Spleen (tissue), 11 donors: ENCODE measurements around the gene DQX1. TPM values are rescaled to one million over a fixed set of nuclear protein-coding genes. Genes with fewer than 3 reads are reported as not detected.

Experiments
- DNase-seq: peaks from one replicate; pipeline ENCODE4 v3.0.0-alpha.2; 2020
- H3K27ac ChIP-seq, 8 donors: fragments of 200-600 bp; sonication (generic) in 7 of 8; 1 replicate in 4 of 8; 2 replicates in 4 of 8; pipeline versions ENCODE4 v1.5.0 to v1.8.0; 2016 to 2021; ENCODE audit warnings: inconsistent platforms in 4 of 8, mild to moderate bottlenecking in 4 of 8, moderate library complexity in 1 of 8
- H3K27me3 ChIP-seq, 7 donors: fragments of 200-600 bp; sonication (generic) in 6 of 7; replicated peaks in 1 of 7; 1 replicate in 4 of 7; 2 replicates in 3 of 7; pipeline versions ENCODE4 v1.5.0 to v1.8.0; 2016 to 2021; ENCODE audit warnings: inconsistent platforms in 3 of 7, mild to moderate bottlenecking in 1 of 7
- H3K36me3 ChIP-seq, 6 donors: fragments of 200-600 bp; sonication (generic) in 5 of 6; 1 replicate in 4 of 6; 2 replicates in 2 of 6; pipeline versions ENCODE4 v1.5.0 to v1.8.0; 2016 to 2021; ENCODE audit warnings: inconsistent platforms in 2 of 6
- H3K4me1 ChIP-seq, 6 donors: fragments of 200-600 bp; sonication (generic) in 5 of 6; 1 replicate in 3 of 6; 2 replicates in 3 of 6; pipeline versions ENCODE4 v1.5.0 to v1.8.0; 2016 to 2021; ENCODE audit warnings: inconsistent platforms in 3 of 6
- H3K4me3 ChIP-seq, 8 donors: fragments of 200-600 bp; sonication (generic) in 7 of 8; 1 replicate in 4 of 8; 2 replicates in 4 of 8; pipeline versions ENCODE4 v1.5.0 to v1.8.0; 2016 to 2021; ENCODE audit warnings: inconsistent platforms in 4 of 8, mild to moderate bottlenecking in 4 of 8, moderate library complexity in 2 of 8
- H3K9me3 ChIP-seq, 8 donors: fragments of 200-600 bp; sonication (generic) in 7 of 8; 1 replicate in 4 of 8; 2 replicates in 4 of 8; pipeline versions ENCODE4 v1.5.0 to v1.8.0; 2016 to 2021; ENCODE audit warnings: inconsistent platforms in 4 of 8
- POLR2A ChIP-seq, 3 donors: fragments of 450-650 bp; IDR thresholded peaks; one replicate each; pipeline ENCODE4 v1.5.1; 2017; ENCODE audit warnings: antibody characterized with exemption in 3 of 3, mild to moderate bottlenecking in 1 of 3
- POLR2AphosphoS5 ChIP-seq, 3 donors: sonication (generic); formaldehyde crosslinking; IDR thresholded peaks; one replicate each; pipeline ENCODE4 v1.5.1; 2017; ENCODE audit warnings: antibody characterized with exemption in 3 of 3
- WGBS, 5 donors: extraction: QIAGEN DNeasy Blood & Tissue Kit in 3 of 5; methylation state at CpG; one replicate each; pipeline versions ENCODE4 v1.1.5 to v1.1.7; 2013 to 2018; 5-methylcytosine and 5-hydroxymethylcytosine counted together
- intact Hi-C: fragments of 100-400 bp; cut with DNase I; formaldehyde crosslinking; loops from one replicate; pipeline ENCODE4 v1.15.0; 2023; ENCODE audit warnings: low total_unique reads
- polyA plus RNA-seq, 3 donors: library from polyadenylated mRNA; stranded (reverse); fragments of 200-250 nt; gene quantifications; one replicate each; pipeline ENCODE4 v1.2.1, GENCODE V29; 2013
- total RNA-seq, 7 donors: library from RNA; depleted of rRNA in 3 of 7; stranded (reverse); fragments of >200 nt in 3 of 7; fragmentation: NEBNext Ultra II Directional in 4 of 7; extraction: Animal tissue kit (Norgen Biotek cat#: 25700) in 4 of 7; gene quantifications; one replicate each; pipeline versions ENCODE4 v1.1.0 to v1.2.1, GENCODE V29; 2016 to 2021
- TF ChIP-seq, protein P1 (sequence below), 11 experiments: fragments of 200-600 bp in 7 of 11; fragments of 450-650 bp in 4 of 11; sonication (generic) in 4 of 11; IDR thresholded peaks in 8 of 11; conservative IDR thresholded peaks in 3 of 11; 1 replicate in 7 of 11; 2 replicates in 4 of 11; pipeline versions ENCODE4 v1.4.0 to v1.8.0; 2016 to 2021; ENCODE audit warnings: antibody characterized with exemption in 11 of 11, inconsistent platforms in 4 of 11, mild to moderate bottlenecking in 1 of 11
- donor health status: healthy with polysubstance abuse.
- donor health status: DM: no; HTN: no; CAD: no; lungs with moderate emphysema.
- donor health status: DM: no; HTN: no; CAD: no.
- donor health status: Bipolar disorder and iron deficiency.
- donor health status: healthy.
- donor health status: DM: no; HTN: no; CAD: no.
- donor health status: DM: yes; HTN: yes; CAD: no.

Gene DQX1
- total and polyA plus RNA-seq, 10 donors: 0.09 to 0.52 (median 0.31) TPM; not detected in 2

DNA sequence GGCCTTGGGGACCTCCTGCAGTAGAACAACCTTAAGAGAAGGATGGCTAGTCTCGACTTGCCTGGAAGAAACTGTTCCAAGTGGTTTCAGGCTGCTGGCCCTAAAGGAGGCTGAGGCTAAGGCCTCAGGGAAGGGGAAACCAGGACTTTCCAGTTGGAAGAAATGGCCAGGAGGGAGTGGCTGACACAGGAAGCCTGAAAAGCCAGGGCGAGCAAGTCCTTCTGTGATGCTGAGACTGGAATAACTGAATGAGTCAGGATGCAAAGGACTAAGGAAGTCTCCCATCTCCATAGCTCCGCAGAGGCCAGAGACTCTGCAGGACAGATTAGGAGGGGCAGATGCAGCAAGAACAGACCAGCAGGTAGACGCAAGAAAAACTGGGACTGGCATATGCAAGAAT is 11.1 kb upstream of the DQX1 start:
- WGBS, 5 donors: 74 to 82% (median 79%) methylated on average over 4 of the region's 4 CpGs
- TF ChIP-seq POLR2AphosphoS5 (IDR thresholded peaks at IDR 0.05): no peak
- H3K9me3 ChIP-seq: no peaks in the 10 kb centered on the region
- intact Hi-C loops: no loop called here
- no peaks in the 10 kb centered on the region for H3K27me3 ChIP-seq
- peaks cover 0 to 25% (median 12%) of the 10 kb centered on the region in 6 donors for H3K36me3 ChIP-seq
- no peak overlapping the region for H3K27ac ChIP-seq
- H3K4me3 ChIP-seq: no peak overlapping the region
- no peak for DNase-seq
- peaks cover 0 to 33% (median 4%) of the 10 kb centered on the region in 6 donors for H3K4me1 ChIP-seq

DNA sequence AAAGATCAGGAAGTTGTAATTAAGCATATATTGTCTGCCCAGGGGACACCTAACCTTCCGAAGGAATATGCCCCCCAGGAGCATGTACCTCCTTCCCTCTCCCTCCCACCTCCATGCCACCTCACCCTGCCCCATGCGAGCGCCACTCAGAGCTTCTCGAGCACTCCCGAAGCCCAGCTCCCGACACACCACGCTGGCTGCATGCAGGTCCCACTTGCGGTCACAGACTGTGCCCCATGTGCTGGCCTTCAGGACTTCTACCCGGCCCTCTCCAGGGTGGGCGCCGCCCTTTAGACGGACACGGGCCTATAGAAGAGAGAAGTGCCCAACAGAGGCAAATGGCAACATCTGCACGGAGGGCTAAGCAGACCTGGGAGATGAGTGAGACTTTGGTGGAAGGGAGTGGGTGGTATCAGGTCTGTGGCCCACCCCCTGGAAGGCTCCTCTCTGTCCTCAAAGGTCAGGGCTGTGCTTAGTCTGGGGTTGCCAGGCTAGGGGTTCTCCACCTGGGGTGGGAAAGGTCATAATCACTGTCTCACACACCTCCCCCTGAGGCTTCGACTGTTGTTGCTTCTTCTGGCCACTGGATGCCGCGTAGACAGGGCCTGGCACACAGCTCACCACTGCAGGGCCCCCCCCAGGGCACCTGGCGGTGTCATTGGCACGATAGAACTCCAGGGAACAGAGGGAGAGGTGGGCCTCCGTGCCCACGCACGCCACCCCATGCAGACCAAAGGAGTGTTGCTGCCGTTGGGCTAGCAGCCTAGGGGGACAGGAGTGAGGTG is 10.3 kb upstream of the DQX1 start:
- no peaks in the 10 kb centered on the region for H3K27me3 ChIP-seq
- peak; percentile 71 for DNase-seq
- 87 to 91% (median 90%) methylated on average over 21 to 23 of the region's 23 CpGs for WGBS, 5 donors
- no peaks in the 10 kb centered on the region for H3K9me3 ChIP-seq
- peaks cover 0 to 32% (median 12%) of the 10 kb centered on the region in 6 donors for H3K36me3 ChIP-seq
- peaks cover 4 to 41% (median 12%) of the 10 kb centered on the region in 6 donors for H3K4me1 ChIP-seq
- intact Hi-C loops: no loop called here
- H3K27ac ChIP-seq: no peak overlapping the region
- H3K4me3 ChIP-seq: no peak overlapping the region
- TF ChIP-seq, protein P1, sequence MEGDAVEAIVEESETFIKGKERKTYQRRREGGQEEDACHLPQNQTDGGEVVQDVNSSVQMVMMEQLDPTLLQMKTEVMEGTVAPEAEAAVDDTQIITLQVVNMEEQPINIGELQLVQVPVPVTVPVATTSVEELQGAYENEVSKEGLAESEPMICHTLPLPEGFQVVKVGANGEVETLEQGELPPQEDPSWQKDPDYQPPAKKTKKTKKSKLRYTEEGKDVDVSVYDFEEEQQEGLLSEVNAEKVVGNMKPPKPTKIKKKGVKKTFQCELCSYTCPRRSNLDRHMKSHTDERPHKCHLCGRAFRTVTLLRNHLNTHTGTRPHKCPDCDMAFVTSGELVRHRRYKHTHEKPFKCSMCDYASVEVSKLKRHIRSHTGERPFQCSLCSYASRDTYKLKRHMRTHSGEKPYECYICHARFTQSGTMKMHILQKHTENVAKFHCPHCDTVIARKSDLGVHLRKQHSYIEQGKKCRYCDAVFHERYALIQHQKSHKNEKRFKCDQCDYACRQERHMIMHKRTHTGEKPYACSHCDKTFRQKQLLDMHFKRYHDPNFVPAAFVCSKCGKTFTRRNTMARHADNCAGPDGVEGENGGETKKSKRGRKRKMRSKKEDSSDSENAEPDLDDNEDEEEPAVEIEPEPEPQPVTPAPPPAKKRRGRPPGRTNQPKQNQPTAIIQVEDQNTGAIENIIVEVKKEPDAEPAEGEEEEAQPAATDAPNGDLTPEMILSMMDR (IDR thresholded peaks at IDR 0.05 in 8 of 11, conservative IDR thresholded peaks at IDR 0.05 in 3 of 11): no peak
- TF ChIP-seq POLR2AphosphoS5 (IDR thresholded peaks at IDR 0.05) (peak in 2 of 3 donors; percentile 7 to 49), POLR2A (IDR thresholded peaks at IDR 0.05) (no peak)

DNA sequence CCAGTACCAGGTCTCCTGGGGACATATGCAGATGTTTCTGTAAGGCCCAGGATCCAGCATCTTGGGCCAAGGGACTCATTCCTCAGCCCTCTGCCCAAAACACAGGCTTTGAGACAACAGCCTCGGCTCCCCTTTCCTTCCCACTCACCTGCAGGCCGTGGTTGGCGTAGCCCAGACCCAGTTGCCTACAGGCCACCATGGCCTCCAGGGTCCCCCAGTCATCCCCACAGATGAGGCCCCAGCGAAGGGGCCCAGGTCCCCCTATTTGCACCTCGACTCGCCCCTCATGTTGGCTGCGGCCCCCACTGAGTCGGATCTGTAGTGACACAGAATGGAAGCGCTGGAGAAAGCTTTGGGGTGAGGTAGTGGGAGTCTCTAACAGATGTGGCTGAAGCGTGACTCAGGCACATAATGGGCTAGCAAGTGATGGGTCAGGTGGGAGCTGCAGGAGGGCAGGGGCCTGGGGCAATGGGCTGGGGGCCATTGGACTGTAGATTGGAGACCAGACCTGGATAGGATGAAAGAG is 9.5 kb upstream of the DQX1 start:
- DNase-seq: peak; percentile 41
- Histone ChIP-seq H3K4me1 (peaks cover 11 to 46% (median 21%) of the 10 kb centered on the region in 6 donors), H3K9me3 (no peaks in the 10 kb centered on the region), H3K27ac (no peak overlapping the region), H3K27me3 (no peaks in the 10 kb centered on the region), H3K4me3 (no peak overlapping the region), H3K36me3 (peaks cover 0 to 33% (median 12%) of the 10 kb centered on the region in 6 donors)
- intact Hi-C loops: no loop called here
- TF ChIP-seq, protein P1 (IDR thresholded peaks at IDR 0.05 in 8 of 11, conservative IDR thresholded peaks at IDR 0.05 in 3 of 11): no peak
- TF ChIP-seq POLR2A (IDR thresholded peaks at IDR 0.05) (no peak), POLR2AphosphoS5 (IDR thresholded peaks at IDR 0.05) (peak in 1 of 3 donors; percentile 39)
- WGBS, 5 donors: 86 to 93% (median 93%) methylated on average over 10 of the region's 10 CpGs

DNA sequence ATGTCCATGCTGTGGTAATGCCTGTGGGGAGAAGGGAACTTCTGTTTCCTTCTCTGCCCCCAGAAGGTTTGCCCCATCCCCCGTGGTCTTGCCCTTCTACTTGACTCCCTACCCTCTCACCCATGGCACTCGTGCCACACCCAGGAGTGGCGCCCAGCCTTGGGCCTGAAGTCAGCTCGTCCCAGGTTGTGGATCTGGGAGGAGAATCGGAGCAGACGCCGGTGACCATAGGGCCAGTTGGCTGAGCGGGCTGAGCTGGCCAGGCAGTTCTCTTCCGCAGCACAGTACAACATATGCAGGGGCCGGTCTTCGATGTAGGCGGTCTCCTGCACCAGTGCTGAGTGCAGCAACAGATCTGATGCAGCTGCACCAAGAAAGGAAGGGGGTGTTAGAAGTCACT is 8.4 kb upstream of the DQX1 start:
- H3K4me3 ChIP-seq: no peak overlapping the region
- peaks cover 11 to 38% (median 23%) of the 10 kb centered on the region in 6 donors for H3K4me1 ChIP-seq
- TF ChIP-seq, protein P1 (IDR thresholded peaks at IDR 0.05 in 8 of 11, conservative IDR thresholded peaks at IDR 0.05 in 3 of 11): no peak
- peak in 2 of 3 donors; percentile 29 to 47 for TF ChIP-seq POLR2AphosphoS5 (IDR thresholded peaks at IDR 0.05)
- H3K27ac ChIP-seq: no peak overlapping the region
- no peaks in the 10 kb centered on the region for H3K27me3 ChIP-seq
- peak; percentile 72 for DNase-seq
- peaks cover 0 to 33% (median 12%) of the 10 kb centered on the region in 6 donors for H3K36me3 ChIP-seq
- no peaks in the 10 kb centered on the region for H3K9me3 ChIP-seq
- intact Hi-C loops: no loop called here
- WGBS, 5 donors: 81 to 86% (median 85%) methylated on average over 12 of the region's 12 CpGs
